K562 (cell line): ENCODE data around the gene KRTAP1-5. TPM values are rescaled to one million over a fixed set of nuclear protein-coding genes. Genes with fewer than 3 reads are reported as not detected.

ENCODE experiments used
- ATAC-seq: fragments of 200-7000 bp; cut with Tn5 transposase; 3 replicates; pipeline ENCODE4 v1.9.1; 2020; ENCODE audit warnings: moderate library complexity
- BruUV-seq: library from RNA; stranded (reverse); fragments of 400-500 nt; replicated peaks from 2 replicates; lab custom pipeline; 2021; lab: Mats Ljungman, UMichigan
- CTCF ChIA-PET: fragments of 300-600 bp; formaldehyde crosslinking; extraction: SDS; loops from one replicate; lab custom pipeline; 2021; ENCODE audit warnings: low intra/inter-chr PET ratio; lab: Yijun Ruan, JAX
- POLR2A ChIA-PET: fragments of 300-600, 350-650 bp; sonication (Branson Sonifier 250); formaldehyde crosslinking; extraction: SDS; loops from one replicate; lab custom pipeline; 2021; ENCODE audit warnings: antibody characterized with exemption, inconsistent platforms; lab: Yijun Ruan, JAX
- DNase-seq, 4 experiments: peaks; one replicate each; pipeline versions ENCODE4 v3.0.0 to v3.0.0-alpha.2; 2011 to 2018; ENCODE audit warnings: low spot score in 3 of 4, mixed read lengths in 3 of 4; ENCODE audit errors: extremely low read depth in 1 of 4
- FAIRE-seq: peaks from 2 replicates; lab custom pipeline; 2011; peaks lifted over from hg19 to GRCh38; lab: Jason Lieb, UNC
- H2AFZ ChIP-seq: 2 replicates; pipeline ENCODE4 v1.6.0; 2011; ENCODE audit warnings: low read depth, low read length, control low read depth, inconsistent platforms
- H3K27ac ChIP-seq: fragments of 200-600 bp; 3 replicates; pipeline ENCODE4 v1.8.0; 2011; ENCODE audit warnings: low read depth, mild to moderate bottlenecking, control low read depth, inconsistent platforms, low read length, moderate library complexity, mixed read lengths; ENCODE audit errors: extremely low read depth
- H3K27me3 ChIP-seq, 2 experiments: fragments of 300-600 bp in 1 of 2; 2 replicates in 1 of 2; 3 replicates in 1 of 2; pipeline versions ENCODE4 v1.6.0 to v1.8.0; 2011; ENCODE audit warnings: inconsistent platforms in 2 of 2, low read length in 2 of 2, mild to moderate bottlenecking in 1 of 2, mixed read lengths in 1 of 2, moderate library complexity in 1 of 2; ENCODE audit not compliant: control insufficient read depth in 2 of 2, insufficient read depth in 2 of 2
- H3K36me3 ChIP-seq: fragments of 300-600 bp; 3 replicates; pipeline ENCODE4 v1.8.0; 2011; ENCODE audit warnings: mild to moderate bottlenecking, low read length, inconsistent platforms; ENCODE audit not compliant: control insufficient read depth, insufficient read depth
- H3K4me1 ChIP-seq, 2 experiments: fragments of 200-600 bp in 1 of 2; replicated peaks in 1 of 2; 2 replicates in 1 of 2; 3 replicates in 1 of 2; pipeline versions ENCODE4 v1.5.1 to v1.8.0; 2011; ENCODE audit warnings: inconsistent platforms in 2 of 2, low read length in 2 of 2, mild to moderate bottlenecking in 1 of 2, mixed read lengths in 1 of 2, moderate library complexity in 1 of 2; ENCODE audit not compliant: control insufficient read depth in 2 of 2, insufficient read depth in 2 of 2
- H3K4me2 ChIP-seq: 2 replicates; pipeline ENCODE4 v1.6.1; 2011; ENCODE audit warnings: low read length, control low read depth, inconsistent platforms, mixed read lengths; ENCODE audit not compliant: insufficient read depth
- H3K4me3 ChIP-seq: fragments of 200-600 bp; sonication (generic), shearing (Covaris generic); 2 replicates; pipeline ENCODE4 v1.5.1; 2016; ENCODE audit warnings: control low read depth, inconsistent platforms
- H3K79me2 ChIP-seq: fragments of 200-600 bp; 3 replicates; pipeline ENCODE4 v1.8.0; 2011; ENCODE audit warnings: low read length, inconsistent platforms; ENCODE audit not compliant: control insufficient read depth, insufficient read depth
- H3K9ac ChIP-seq, 2 experiments: 2 replicates each; pipeline versions ENCODE4 v1.6.0 to v1.6.1; 2011; ENCODE audit warnings: low read depth in 2 of 2, low read length in 2 of 2, control low read depth in 1 of 2, inconsistent platforms in 1 of 2, mild to moderate bottlenecking in 1 of 2, mixed read lengths in 1 of 2; ENCODE audit not compliant: insufficient read depth in 1 of 2
- H3K9me1 ChIP-seq: one replicate; pipeline ENCODE4 v1.6.0; 2011; ENCODE audit warnings: inconsistent platforms, mild to moderate bottlenecking, low read length, moderate library complexity; ENCODE audit not compliant: control insufficient read depth, insufficient read depth
- H3K9me3 ChIP-seq: replicated peaks from 2 replicates; pipeline ENCODE4 v1.5.1; 2011; ENCODE audit warnings: low read depth, low read length, inconsistent platforms; ENCODE audit not compliant: control insufficient read depth, insufficient read depth
- H4K20me1 ChIP-seq: replicated peaks from 2 replicates; pipeline ENCODE4 v1.6.1; 2011; ENCODE audit warnings: low read length, inconsistent platforms, mixed read lengths; ENCODE audit not compliant: control insufficient read depth, insufficient read depth
- CBX8 ChIP-seq: fragments of 200-600 bp; sonication (generic); IDR thresholded peaks from 2 replicates; pipeline ENCODE4 v1.6.1; 2012; ENCODE audit warnings: borderline replicate concordance, mixed run types, low read depth, mild to moderate bottlenecking, moderate library complexity, mixed read lengths, low read length, control low read depth, inconsistent platforms; ENCODE audit not compliant: poor library complexity, severe bottlenecking; ENCODE audit errors: extremely low read depth
- DDX20 ChIP-seq: fragments of 450-650 bp; IDR thresholded peaks from 2 replicates; pipeline ENCODE4 v1.6.1; 2016; ENCODE audit warnings: missing genetic modification characterization, low read depth, mild to moderate bottlenecking, missing compliant biosample characterization, moderate library complexity
- DEAF1 ChIP-seq: fragments of 450-650 bp; formaldehyde crosslinking; IDR thresholded peaks from 2 replicates; pipeline ENCODE4 v1.4.0; 2020; ENCODE audit warnings: mild to moderate bottlenecking, moderate library complexity
- IRF2 ChIP-seq: sonication (generic); formaldehyde crosslinking; IDR thresholded peaks from 2 replicates; pipeline ENCODE4 v1.8.1; 2022; ENCODE audit warnings: mild to moderate bottlenecking, missing genetic modification reagents
- MAFK ChIP-seq: IDR thresholded peaks from 2 replicates; pipeline ENCODE4 v1.6.1; 2011; ENCODE audit warnings: low read length, improper control_type of control experiment
- NFYB ChIP-seq: IDR thresholded peaks from 2 replicates; pipeline ENCODE4 v1.6.1; 2011; ENCODE audit warnings: mild to moderate bottlenecking, moderate library complexity; ENCODE audit not compliant: insufficient read length; ENCODE audit errors: extremely low read depth
- NUFIP1 ChIP-seq: fragments of 450-650 bp; IDR thresholded peaks from 2 replicates; pipeline ENCODE4 v1.6.1; 2018; ENCODE audit not compliant: partially characterized antibody
- PPARD ChIP-seq: fragments of 250-450 bp; sonication (Bioruptor Pico); IDR thresholded peaks from 2 replicates; pipeline ENCODE4 v1.8.0; 2022; ENCODE audit warnings: inconsistent platforms, mild to moderate bottlenecking, moderate library complexity
- PYGO2 ChIP-seq: fragments of 450-650 bp; IDR thresholded peaks from 2 replicates; pipeline ENCODE4 v1.6.1; 2016; ENCODE audit warnings: mild to moderate bottlenecking, missing genetic modification characterization, moderate library complexity, missing compliant biosample characterization
- STAT5A ChIP-seq: IDR thresholded peaks from 2 replicates; pipeline ENCODE4 v1.6.1; 2012; ENCODE audit warnings: low read length, inconsistent platforms, borderline replicate concordance
- TEAD2 ChIP-seq: fragments of 450-650 bp; IDR thresholded peaks from 2 replicates; pipeline ENCODE4 v1.6.1; 2016; ENCODE audit warnings: missing genetic modification characterization, control low read depth, missing compliant biosample characterization
- TFAM ChIP-seq: fragments of 250-450 bp; sonication (Bioruptor Pico); conservative IDR thresholded peaks from 2 replicates; pipeline ENCODE4 v1.5.0; 2021; ENCODE audit warnings: mild to moderate bottlenecking, moderate library complexity
- TGIF2 ChIP-seq: sonication (generic); formaldehyde crosslinking; IDR thresholded peaks from 2 replicates; pipeline ENCODE4 v1.8.1; 2022; ENCODE audit warnings: mild to moderate bottlenecking, missing genetic modification reagents, moderate library complexity
- ZBTB49 ChIP-seq: sonication (generic); formaldehyde crosslinking; IDR thresholded peaks from 2 replicates; pipeline ENCODE4 v1.8.0; 2022; ENCODE audit warnings: missing genetic modification reagents, mild to moderate bottlenecking, borderline replicate concordance
- ZNF133 ChIP-seq: fragments of 250-450 bp; sonication (Bioruptor Pico); IDR thresholded peaks from 2 replicates; pipeline ENCODE4 v1.4.0; 2020; ENCODE audit warnings: mild to moderate bottlenecking
- ZNF507 ChIP-seq: conservative IDR thresholded peaks from 2 replicates; pipeline ENCODE4 v1.6.1; 2017; ENCODE audit warnings: missing genetic modification characterization, missing compliant biosample characterization
- ZNF695 ChIP-seq: fragments of 450-650 bp; formaldehyde crosslinking; IDR thresholded peaks from 2 replicates; pipeline ENCODE4 v1.4.0; 2020; ENCODE audit warnings: mild to moderate bottlenecking, moderate library complexity
- ZNF785 ChIP-seq: fragments of 250-450 bp; sonication (Bioruptor Pico); IDR thresholded peaks from 2 replicates; pipeline ENCODE4 v1.4.0; 2020; ENCODE audit warnings: mild to moderate bottlenecking
- ZNF79 ChIP-seq: fragments of 250-450 bp; sonication (Bioruptor Pico); IDR thresholded peaks from 2 replicates; pipeline ENCODE4 v1.4.0; 2020; ENCODE audit warnings: low read depth, mild to moderate bottlenecking, moderate library complexity
- WGBS: fragments of 100-300 bp; shearing (Covaris generic); methylation state at CpG from one replicate; pipeline ENCODE4 v1.1.6; 2016; ENCODE audit warnings: low coverage, mixed read lengths; ENCODE audit not compliant: insufficient coverage; ENCODE audit errors: missing lambda C conversion rate; 5-methylcytosine and 5-hydroxymethylcytosine counted together
- in situ Hi-C: fragments of 300-500 bp; cut with MboI; formaldehyde crosslinking; loops from 4 replicates; pipeline ENCODE4 v1.15.0; 2018; ENCODE audit warnings: inconsistent platforms, mixed read lengths
- intact Hi-C: fragments of 100-400 bp; cut with micrococcal nuclease; formaldehyde crosslinking; loops from 2 replicates; pipeline ENCODE4 v1.14.2; 2022
- polyA plus RNA-seq, 8 experiments: library from polyadenylated mRNA; depleted of rRNA in 4 of 8; stranded (reverse) in 5 of 8; unstranded in 3 of 8; fragments of >200 nt; fragmentation: Nextera tagmentation in 2 of 8; fragmentation: Illumina TruSeq in 1 of 8; extraction: Ambion mirVana in 2 of 8; extraction: Trizol in 1 of 8; gene quantifications; 2 replicates each; pipeline versions ENCODE4 v1.2.1 to v1.2.3, GENCODE V29; 2011 to 2014; ENCODE audit warnings: inconsistent platforms in 1 of 8, missing spikeins in 1 of 8
- total RNA-seq, 7 experiments: library from RNA; depleted of rRNA in 6 of 7; stranded (reverse); fragments of >200 nt in 6 of 7; fragmentation: Illumina TruSeq in 2 of 7; extraction: Trizol in 2 of 7; gene quantifications; 2 replicates each; pipeline versions ENCODE4 v1.2.1 to v1.2.3, GENCODE V29; 2011 to 2021; ENCODE audit warnings: low replicate concordance in 1 of 7

The KRTAP1-5 gene
- total and polyA plus RNA-seq, 9 of the 15 experiments (the other 6 are each of a cell fraction or from before 2014, with no cell fraction given) = not detected

- TF ChIP-seq ZBTB49 (CRISPR knock-in tag) = no peak
Observed at GRCh38 chr17:41009301-41009760, 17.7 kb downstream of the KRTAP1-5 start (continued).

GRCh38 chr17:41008811-41009210 lies 18.2 kb downstream of the KRTAP1-5 start, which contains the start of gene KRTAP3-1:
TSS of gene KRTAP3-1 (minus strand) at chr17:41009128. CDS start at chr17:41009074, 54 bp downstream.
- no peaks in the 10 kb centered on the region for H3K9me3 ChIP-seq
- H2AFZ ChIP-seq = no peak within 1 kb of the TSS
- BruUV-seq = no TSS peak
- no peak for TF ChIP-seq ZNF785 (CRISPR knock-in tag)
- TF ChIP-seq PPARD (CRISPR knock-in tag) = no peak
- no peak for TF ChIP-seq IRF2
- TF ChIP-seq DEAF1 (CRISPR knock-in tag) = no peak
- TF ChIP-seq TEAD2 (tag) = no peak
- no peak for TF ChIP-seq DDX20
- TF ChIP-seq ZNF507 (tag) = no peak
- TF ChIP-seq TFAM (CRISPR knock-in tag) = no peak
- TF ChIP-seq NFYB = no peak
- TF ChIP-seq ZNF79 = no peak
- no peak for TF ChIP-seq NUFIP1
- no peak for TF ChIP-seq MAFK
- no peak for TF ChIP-seq ZNF133 (CRISPR knock-in tag)
- no peak for TF ChIP-seq CBX8
- TF ChIP-seq STAT5A = no peak
- no peak for TF ChIP-seq TGIF2 (CRISPR knock-in tag)
- no peak for TF ChIP-seq PYGO2 (tag)
- no peak for TF ChIP-seq ZNF695 (CRISPR knock-in tag)
- no peak for FAIRE-seq
- no peaks in the 10 kb centered on the region for H3K79me2 ChIP-seq
- CTCF ChIA-PET = no interaction called here
- DNase-seq = no peak
- in situ Hi-C loops = no loop called here
- H3K27ac ChIP-seq = no peak within 1 kb of the TSS
- H4K20me1 ChIP-seq = no peaks in the 10 kb centered on the region
- H3K9me1 ChIP-seq = no peaks in the 10 kb centered on the region
- H3K4me1 ChIP-seq = no peaks in the 10 kb centered on the region; a peak in 1 of 5 replicates
- H3K36me3 ChIP-seq = no peaks in the 10 kb centered on the region
- no peak within 1 kb of the TSS for H3K9ac ChIP-seq
- no peak for ATAC-seq
- POLR2A ChIA-PET = no interaction called here
- peaks cover 0 to 9% of the 10 kb centered on the region in 2 experiments; a peak in 3 of 5 replicates for H3K27me3 ChIP-seq
- 2% methylated on average over 8 of the region's 8 CpGs for WGBS
- H3K4me3 ChIP-seq = no peak within 1 kb of the TSS
- intact Hi-C loops = no loop called here
- H3K4me2 ChIP-seq = no peak within 1 kb of the TSS
